HG02642 (cell line): ENCODE measurements around the gene SRGN.

Experiments used
- ATAC-seq: cut with Tn5 transposase; IDR thresholded peaks from one replicate; pipeline ENCODE4 v1.9.1; 2021; ENCODE audit warnings: mild to moderate bottlenecking; ENCODE audit not compliant: unreplicated experiment, poor library complexity

SRGN gene

GRCh38 chr10:69060127-69060798 lies 27.6 kb upstream of the SRGN start:
- no peak for ATAC-seq

- ATAC-seq: peak; percentile 55
Observed at GRCh38 chr10:69061305-69062161, 26.4 kb upstream of the SRGN start.

GRCh38 chr10:69062901-69063300 lies 25.0 kb upstream of the SRGN start:
- no peak for ATAC-seq

- ATAC-seq: no peak
Observed at GRCh38 chr10:69064762-69065328, 23.1 kb upstream of the SRGN start.

DNA sequence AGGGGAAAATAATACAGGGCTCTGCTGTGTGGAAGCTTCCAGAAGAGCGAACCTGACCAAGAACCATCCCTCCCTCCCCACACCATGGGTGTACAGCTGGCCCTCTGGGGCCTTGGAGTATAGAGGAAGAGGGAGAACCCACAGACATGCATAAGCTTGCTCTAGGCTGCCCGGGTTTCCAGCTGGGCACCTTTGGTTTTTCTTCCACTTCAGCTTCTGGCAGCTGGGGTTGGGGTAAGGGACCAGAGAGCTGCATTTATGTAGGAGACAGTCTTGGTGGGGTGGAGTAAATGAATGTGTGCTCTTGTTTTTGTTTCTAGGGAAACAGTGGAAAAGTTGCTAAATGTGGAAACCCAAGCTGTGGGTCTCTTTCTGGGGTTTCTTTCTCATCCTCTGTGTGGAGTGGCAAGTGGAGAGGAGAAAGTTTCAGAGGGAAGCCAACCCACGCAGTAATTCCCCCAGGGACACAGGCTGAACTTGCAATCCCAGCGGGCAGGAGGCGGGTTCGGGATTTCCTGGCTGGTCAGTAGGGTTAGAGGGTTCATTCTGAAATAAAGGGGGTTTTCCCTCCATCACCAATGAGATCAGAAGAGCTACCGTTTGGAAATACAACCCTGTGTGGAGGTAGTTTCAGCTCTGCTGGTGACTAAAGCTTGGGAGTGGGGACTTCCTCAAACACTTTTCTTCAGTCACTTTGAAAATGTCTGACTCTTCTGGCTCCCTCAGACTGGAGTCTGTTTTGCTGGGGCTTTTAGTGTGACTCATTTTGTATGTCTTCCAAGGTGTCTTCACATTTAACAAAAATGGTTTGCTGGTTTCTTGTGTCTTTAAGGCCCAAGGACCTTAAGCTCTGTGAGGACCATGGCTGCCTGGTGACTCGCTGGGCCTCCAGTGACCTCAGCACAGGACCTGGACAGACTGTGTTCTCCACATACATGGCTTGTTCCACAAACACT lies 22.2 kb upstream of the SRGN start:
- peak; percentile 46 for ATAC-seq

- ATAC-seq: no peak
Observed at GRCh38 chr10:69067189-69067588, 20.7 kb upstream of the SRGN start.

- no peak for ATAC-seq
Observed at GRCh38 chr10:69068549-69068948, 19.4 kb upstream of the SRGN start.

DNA sequence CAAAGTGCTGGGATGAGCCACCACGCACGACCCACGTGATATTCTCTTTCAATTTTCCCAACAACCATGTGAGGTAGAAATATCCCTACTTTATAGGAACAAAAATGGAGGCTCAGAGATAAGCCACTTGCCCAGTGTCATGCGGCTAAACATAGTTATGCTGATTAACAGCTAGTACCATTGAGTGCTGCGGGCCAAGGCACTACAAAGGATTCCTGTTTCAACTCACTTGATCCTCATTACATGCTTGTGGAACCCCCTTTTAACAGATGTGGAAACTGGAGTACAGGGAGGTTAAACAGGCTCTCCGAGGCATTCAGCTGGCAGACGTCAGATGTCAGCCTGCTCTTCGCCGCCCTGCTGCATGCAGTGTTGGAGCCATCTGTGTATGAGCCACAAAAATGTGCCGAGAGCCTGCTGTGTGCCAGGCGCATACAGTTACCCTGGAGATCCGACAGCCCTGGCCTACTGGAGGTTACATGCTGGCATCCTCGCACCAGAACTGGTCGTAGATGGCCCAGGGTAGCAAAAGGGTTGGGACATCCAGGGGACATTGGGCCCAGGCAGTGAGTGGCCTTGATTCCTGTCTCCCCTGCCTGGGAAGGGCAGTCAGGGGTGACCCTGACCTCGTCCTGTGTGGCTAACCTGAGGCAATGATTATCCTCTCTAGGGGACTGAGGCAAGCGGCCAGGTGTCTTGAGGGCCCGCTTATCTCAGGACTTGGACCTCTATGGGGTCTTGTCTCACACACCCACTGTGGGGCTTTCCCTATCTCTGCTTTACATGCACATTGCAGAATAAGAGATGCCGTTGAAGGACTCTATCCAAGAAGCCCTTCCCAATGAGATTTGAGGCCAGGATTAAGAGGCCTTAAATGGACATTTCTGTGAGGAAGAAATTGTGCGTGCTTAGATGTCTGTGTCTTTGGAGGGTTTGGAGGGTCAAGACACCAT lies 18.5 kb upstream of the SRGN start:
- ATAC-seq: no peak

DNA sequence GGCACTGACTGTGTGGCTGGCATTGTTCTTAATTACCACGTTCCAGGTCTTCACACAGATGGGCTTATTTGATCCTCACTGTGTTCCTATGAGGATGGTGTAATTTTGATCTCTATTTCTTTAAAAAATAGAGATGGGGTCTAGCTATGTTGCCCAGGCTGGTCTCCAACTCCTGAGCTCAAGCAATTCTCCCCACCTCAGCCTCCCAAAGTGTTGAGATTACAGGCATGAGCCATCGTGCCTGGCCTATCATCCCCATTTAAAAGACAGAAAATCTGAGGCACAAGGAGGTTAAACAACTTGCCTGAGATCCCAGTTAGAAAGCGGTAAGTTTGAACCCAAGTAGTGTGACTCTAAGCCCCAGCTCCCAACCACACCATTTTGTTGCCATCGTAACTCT lies 17.0 kb upstream of the SRGN start:
- no peak for ATAC-seq

DNA sequence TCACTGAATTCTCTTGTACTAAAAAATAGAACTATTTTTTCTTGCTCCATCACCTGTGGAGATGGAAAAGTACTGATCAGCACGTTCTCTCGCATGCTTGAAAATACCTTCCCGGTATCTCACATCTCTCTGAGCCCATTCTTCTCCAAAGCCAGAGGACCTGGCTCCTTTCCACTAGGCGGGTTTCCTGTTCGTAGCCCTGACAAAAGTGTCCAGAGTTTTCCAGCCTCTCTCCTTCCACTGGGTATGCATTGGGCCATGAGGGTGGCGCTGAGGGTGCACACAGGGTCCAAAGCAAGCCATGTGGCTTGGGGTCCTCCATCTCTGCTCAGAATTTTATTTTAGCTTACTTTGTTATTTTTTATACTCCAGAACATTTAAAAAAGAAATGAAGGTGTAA lies 16.3 kb upstream of the SRGN start:
- ATAC-seq: no peak

- ATAC-seq: no peak
Observed at GRCh38 chr10:69073026-69073425, 14.9 kb upstream of the SRGN start.

GRCh38 chr10:69073736-69074364 lies 14.1 kb upstream of the SRGN start:
- no peak for ATAC-seq

GRCh38 chr10:69074532-69074931 lies 13.4 kb upstream of the SRGN start:
- no peak for ATAC-seq

GRCh38 chr10:69075431-69075830 lies 12.5 kb upstream of the SRGN start:
- no peak for ATAC-seq

DNA sequence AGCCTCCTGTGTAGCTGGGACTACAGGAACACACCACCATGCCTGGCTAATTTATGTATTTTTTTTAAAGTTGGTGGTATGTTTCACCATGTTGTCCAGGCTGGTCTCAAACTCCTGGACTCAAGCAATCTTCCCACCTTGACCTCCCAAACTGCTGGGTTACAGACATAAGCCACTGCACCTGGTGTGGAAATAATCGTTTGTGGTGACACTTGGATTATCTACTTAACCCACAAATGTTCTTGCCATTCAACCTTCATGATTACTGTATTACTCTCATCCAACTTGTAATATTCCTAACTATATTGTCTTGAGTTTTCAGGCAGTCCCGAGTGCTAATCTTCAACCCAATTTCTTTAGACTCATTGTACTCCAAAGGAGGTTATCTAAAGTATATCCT lies 9.6 kb upstream of the SRGN start:
- no peak for ATAC-seq

- ATAC-seq: no peak
Observed at GRCh38 chr10:69080226-69080625, 7.7 kb upstream of the SRGN start.

- no peak for ATAC-seq
Observed at GRCh38 chr10:69086001-69086509, 1.8 kb upstream of the SRGN start.

DNA sequence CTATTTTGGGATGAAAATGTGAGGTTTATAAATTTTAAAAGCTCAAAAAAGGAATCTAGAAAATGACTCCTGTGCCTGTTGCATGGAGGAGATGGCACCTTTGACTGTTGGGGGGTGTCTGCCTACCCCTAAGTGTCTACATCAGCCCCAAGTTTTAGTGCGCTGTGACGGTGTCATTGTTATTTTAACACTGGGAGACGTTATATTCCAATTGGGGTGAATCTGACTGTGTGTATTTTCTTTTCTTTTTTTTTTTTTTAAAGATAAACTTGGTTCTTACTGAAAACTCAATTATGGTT lies 517 bp downstream of the SRGN start:
- ATAC-seq: no peak
